NT2/D1 (cell line): Measurements from ENCODE around the gene SLC66A2.

Source experiments
- DNase-seq: peaks from one replicate; pipeline ENCODE4 v3.0.0-alpha.2; 2011; ENCODE audit warnings: low read depth, low spot score
- H3K27me3 ChIP-seq: 2 replicates; pipeline ENCODE4 v1.6.0; 2011; ENCODE audit warnings: mild to moderate bottlenecking; ENCODE audit not compliant: insufficient read length, insufficient read depth
- H3K36me3 ChIP-seq: 2 replicates; pipeline ENCODE4 v1.6.1; 2011; ENCODE audit warnings: mild to moderate bottlenecking, low read length, mixed read lengths; ENCODE audit not compliant: insufficient read depth, insufficient read length
- H3K4me1 ChIP-seq: 2 replicates; pipeline ENCODE4 v1.5.1; 2011; ENCODE audit not compliant: insufficient read depth, insufficient read length
- H3K4me3 ChIP-seq: 2 replicates; pipeline ENCODE4 v1.5.1; 2011; ENCODE audit warnings: low read depth; ENCODE audit not compliant: insufficient read length
- H3K9ac ChIP-seq: 2 replicates; pipeline ENCODE4 v1.6.0; 2011; ENCODE audit warnings: low read depth; ENCODE audit not compliant: insufficient read length
- H3K9me3 ChIP-seq: 2 replicates; pipeline ENCODE4 v1.5.1; 2011; ENCODE audit warnings: mild to moderate bottlenecking, low read length; ENCODE audit not compliant: insufficient read depth
- SUZ12 ChIP-seq: IDR thresholded peaks from 2 replicates; pipeline ENCODE4 v1.6.1; 2011; ENCODE audit not compliant: insufficient read length, insufficient read depth; ENCODE audit errors: extremely low read depth
- YY1 ChIP-seq: IDR thresholded peaks from 2 replicates; pipeline ENCODE4 v1.6.1; 2011; ENCODE audit not compliant: insufficient read length, insufficient read depth
- ZNF274 ChIP-seq: IDR thresholded peaks from 2 replicates; pipeline ENCODE4 v1.6.1; 2011; ENCODE audit warnings: mild to moderate bottlenecking, low read depth, low read length

SLC66A2 gene

DNA sequence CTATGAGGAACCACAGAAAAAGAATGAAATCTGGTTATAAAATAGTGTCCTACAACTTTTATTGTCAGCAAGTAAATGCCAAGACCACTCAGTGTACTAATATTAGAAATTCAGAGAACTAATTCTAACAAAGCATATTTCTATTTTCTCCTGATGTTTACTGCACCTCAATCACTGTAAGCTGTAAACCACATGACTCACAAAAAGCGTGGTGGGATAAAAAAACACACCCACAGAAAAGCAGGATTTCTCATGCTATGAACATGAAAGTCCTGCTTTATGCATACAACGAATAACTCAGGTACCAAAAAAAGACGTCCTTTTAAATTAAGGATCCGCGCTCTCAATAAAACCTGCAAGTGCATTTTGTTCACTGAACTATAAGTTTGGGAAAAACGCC is 36.1 kb upstream of the SLC66A2 start:
- TF ChIP-seq ZNF274 (no peak), SUZ12 (no peak), YY1 (no peak)
- Histone ChIP-seq H3K27me3 (no peaks in the 10 kb centered on the region), H3K4me3 (peak overlapping the region; percentile 99), H3K4me1 (peaks cover 7% of the 10 kb centered on the region), H3K9ac (peak overlapping the region; percentile 94), H3K9me3 (no peaks in the 10 kb centered on the region), H3K36me3 (peaks cover 43% of the 10 kb centered on the region)
- no peak for DNase-seq

DNA sequence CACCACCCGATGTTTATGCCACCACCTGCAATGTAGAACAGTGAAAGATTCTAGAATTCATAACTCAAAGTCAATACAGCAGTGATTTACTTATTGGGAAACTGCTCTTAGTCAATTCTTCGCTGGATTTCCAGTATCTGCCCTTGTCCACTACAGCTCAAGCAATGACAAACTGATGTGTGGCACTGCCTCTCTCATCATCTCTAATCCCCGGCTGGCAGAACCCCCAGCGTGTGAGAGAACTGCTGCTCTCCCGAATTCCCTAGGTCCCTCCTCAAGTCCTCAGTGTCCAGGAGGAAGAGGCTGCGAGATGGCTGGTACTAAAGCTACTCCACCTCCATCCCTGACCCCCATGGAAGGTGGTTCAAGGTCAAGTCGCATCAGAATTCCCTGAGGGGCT is 35.3 kb upstream of the SLC66A2 start:
- peaks cover 11% of the 10 kb centered on the region for H3K4me1 ChIP-seq
- H3K27me3 ChIP-seq, result no peaks in the 10 kb centered on the region
- H3K9ac ChIP-seq, result peak overlapping the region; percentile 68
- no peak for TF ChIP-seq YY1
- no peak for TF ChIP-seq ZNF274
- no peak for TF ChIP-seq SUZ12
- peaks cover 52% of the 10 kb centered on the region for H3K36me3 ChIP-seq
- no peaks in the 10 kb centered on the region for H3K9me3 ChIP-seq
- DNase-seq, result no peak
- H3K4me3 ChIP-seq, result peak overlapping the region; percentile 33

DNA sequence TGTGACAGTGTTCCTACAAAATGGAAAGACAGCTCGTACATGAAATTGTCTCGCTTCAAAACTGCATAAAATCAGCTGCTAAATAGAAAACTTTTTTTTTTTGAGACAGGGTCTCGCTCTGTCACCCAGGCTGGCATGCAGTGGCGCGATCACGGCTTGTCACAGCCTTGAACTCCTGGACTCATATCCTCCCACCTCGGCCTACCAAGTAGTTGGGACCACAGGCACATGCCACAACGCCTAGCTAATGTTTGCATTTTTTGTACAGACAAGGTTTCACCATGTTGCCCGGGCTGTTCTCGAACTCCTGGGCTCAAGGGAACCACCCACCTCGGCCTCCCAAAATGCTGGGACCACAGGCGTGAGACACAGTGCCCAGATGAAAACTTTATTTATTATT is 33.7 kb upstream of the SLC66A2 start:
- Histone ChIP-seq H3K4me1 (peaks cover 13% of the 10 kb centered on the region), H3K4me3 (no peak overlapping the region), H3K9ac (no peak overlapping the region), H3K36me3 (peaks cover 57% of the 10 kb centered on the region), H3K9me3 (no peaks in the 10 kb centered on the region), H3K27me3 (no peaks in the 10 kb centered on the region)
- DNase-seq, result no peak
- TF ChIP-seq SUZ12 (no peak), YY1 (no peak), ZNF274 (no peak)

DNA sequence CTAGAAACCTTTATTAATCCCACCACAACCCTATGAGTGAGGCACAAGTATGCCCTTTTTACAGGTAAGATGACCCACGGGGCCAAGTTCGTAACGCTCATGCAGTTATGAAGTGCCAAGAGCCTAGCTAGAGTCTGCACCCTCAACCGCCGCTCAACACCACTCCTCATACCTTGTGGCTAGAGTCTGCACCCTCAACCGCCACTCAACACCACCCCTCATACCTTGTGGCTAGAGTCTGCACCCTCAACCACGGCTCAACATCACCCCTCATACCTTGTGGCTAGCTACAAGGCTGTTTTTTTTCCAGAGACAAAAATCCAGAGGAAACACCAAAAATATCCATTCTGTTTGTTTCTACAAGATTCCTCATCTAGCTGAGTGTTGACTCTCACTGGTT is 32.3 kb upstream of the SLC66A2 start:
- TF ChIP-seq YY1 (no peak), SUZ12 (no peak), ZNF274 (no peak)
- H3K4me1 ChIP-seq, result peaks cover 13% of the 10 kb centered on the region
- H3K9ac ChIP-seq, result no peak overlapping the region
- H3K4me3 ChIP-seq, result no peak overlapping the region
- DNase-seq, result no peak
- no peaks in the 10 kb centered on the region for H3K9me3 ChIP-seq
- H3K36me3 ChIP-seq, result peaks cover 68% of the 10 kb centered on the region
- no peaks in the 10 kb centered on the region for H3K27me3 ChIP-seq

DNA sequence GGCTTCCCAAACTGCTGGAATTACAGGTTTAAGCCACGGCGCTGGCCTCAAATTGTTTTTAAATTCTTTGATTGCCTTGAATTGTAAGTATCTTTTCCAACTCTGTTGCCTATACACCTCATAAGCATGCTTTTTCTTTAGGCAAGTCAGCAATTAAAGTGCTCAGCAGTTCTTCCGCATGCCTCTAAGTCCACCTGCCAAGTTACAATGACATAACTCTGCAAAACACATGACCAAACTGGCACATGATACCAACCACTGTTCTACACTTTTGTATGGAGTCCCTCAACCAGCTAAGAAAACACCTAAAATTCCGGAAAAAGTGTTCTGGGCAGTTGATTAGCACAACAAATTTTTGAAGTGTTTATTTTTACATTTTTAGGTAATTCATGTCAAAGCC is 31.8 kb upstream of the SLC66A2 start:
- H3K36me3 ChIP-seq, result peaks cover 68% of the 10 kb centered on the region
- no peak for TF ChIP-seq YY1
- TF ChIP-seq ZNF274, result no peak
- TF ChIP-seq SUZ12, result no peak
- no peaks in the 10 kb centered on the region for H3K9me3 ChIP-seq
- no peaks in the 10 kb centered on the region for H3K27me3 ChIP-seq
- H3K9ac ChIP-seq, result no peak overlapping the region
- H3K4me3 ChIP-seq, result no peak overlapping the region
- no peak for DNase-seq
- H3K4me1 ChIP-seq, result peaks cover 13% of the 10 kb centered on the region

DNA sequence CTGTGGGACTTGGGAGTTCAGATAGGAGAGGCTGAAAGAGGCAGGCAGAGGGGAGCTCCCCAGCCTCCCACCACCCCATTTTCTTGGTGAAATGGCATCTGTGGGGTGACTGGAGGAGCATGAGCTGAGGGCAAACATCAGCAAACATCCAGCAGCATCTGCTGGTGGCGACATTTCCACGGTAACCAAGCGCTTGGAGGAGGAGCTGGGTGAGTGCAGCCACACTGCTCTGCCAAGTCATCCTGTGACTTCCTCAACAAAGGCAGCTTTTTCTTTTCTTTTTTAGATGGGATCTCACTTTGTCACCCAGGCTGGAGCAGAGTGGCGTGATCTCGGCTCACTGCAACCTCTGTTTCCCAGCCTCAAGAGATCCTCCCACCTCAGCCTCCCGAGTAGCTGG is 31.3 kb upstream of the SLC66A2 start:
- no peak for TF ChIP-seq YY1
- no peak for TF ChIP-seq ZNF274
- TF ChIP-seq SUZ12, result no peak
- peaks cover 72% of the 10 kb centered on the region for H3K36me3 ChIP-seq
- no peaks in the 10 kb centered on the region for H3K27me3 ChIP-seq
- peaks cover 13% of the 10 kb centered on the region for H3K4me1 ChIP-seq
- DNase-seq, result no peak
- H3K4me3 ChIP-seq, result no peak overlapping the region
- H3K9me3 ChIP-seq, result no peaks in the 10 kb centered on the region
- no peak overlapping the region for H3K9ac ChIP-seq

DNA sequence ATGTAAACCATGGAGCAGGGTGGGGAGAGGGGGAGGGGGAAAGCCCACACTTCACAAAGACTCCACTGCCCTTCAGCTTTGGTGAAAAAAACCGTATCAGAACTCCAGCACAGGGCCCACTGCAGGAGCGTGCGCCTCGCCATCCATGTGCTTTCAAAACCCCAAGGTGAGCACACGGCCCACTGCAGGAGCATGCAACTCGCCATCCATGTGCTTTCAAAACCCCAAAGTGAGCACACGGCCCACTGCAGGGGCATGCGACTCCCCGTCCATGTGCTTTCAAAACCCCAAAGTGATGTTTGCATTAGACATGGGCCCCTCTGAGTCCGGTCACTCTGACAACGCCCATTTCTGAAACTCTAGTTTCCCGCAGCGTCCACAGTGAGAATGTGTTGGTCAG is 29.1 kb upstream of the SLC66A2 start:
- H3K27me3 ChIP-seq, result no peaks in the 10 kb centered on the region
- DNase-seq, result no peak
- peaks cover 75% of the 10 kb centered on the region for H3K36me3 ChIP-seq
- H3K4me1 ChIP-seq, result peaks cover 13% of the 10 kb centered on the region
- H3K9ac ChIP-seq, result peak overlapping the region; percentile 26
- H3K9me3 ChIP-seq, result no peaks in the 10 kb centered on the region
- no peak overlapping the region for H3K4me3 ChIP-seq
- TF ChIP-seq ZNF274 (no peak), YY1 (no peak), SUZ12 (no peak)
